ENCODE results near the gene MINDY4.

MINDY4 gene

DNA sequence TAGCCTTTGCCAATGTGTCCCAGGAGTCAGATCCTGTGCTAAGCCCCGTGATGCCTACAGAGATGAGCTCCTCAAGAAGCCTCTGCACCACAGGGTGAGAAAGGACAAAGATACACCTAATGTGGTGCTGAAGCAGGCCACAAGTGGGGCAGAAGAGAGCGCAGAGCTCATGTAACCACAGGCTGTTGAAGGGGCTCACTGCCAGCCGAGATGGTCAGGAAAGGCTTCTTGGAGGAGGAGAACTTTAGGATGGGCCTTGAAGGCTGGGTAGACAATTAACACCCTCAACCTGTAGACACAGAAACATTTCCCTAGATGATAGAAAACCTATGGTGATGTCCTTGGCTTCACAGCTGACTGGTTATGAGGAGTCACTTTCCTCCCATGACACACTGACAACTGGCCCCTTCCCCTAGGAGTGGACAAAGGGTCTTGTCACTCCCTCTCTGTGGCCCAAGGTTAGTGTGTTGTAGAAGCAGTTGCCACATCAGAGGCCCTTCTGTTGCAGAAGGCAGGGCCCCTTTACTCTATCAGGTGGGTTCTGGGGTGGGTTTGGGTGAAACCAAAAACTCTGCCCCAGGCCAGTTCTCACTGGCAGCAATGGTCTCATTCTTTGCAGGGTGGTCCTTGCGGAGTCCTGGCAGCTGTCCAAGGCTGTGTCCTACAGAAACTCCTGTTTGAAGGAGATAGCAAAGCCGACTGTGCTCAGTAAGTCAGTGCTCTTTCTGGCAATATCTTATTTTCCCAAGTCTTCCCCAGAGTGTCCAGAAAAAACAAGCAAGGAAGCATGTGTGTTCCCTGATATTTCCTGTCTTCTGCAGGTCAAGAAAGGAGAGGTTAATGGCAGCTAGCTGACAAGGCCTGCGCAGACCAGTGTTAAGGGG lies 69.2 kb downstream of the MINDY4 start:
- no peaks in the 10 kb centered on the region for H3K9me3 Mint-ChIP-seq
- no peak overlapping the region for H3K27ac Mint-ChIP-seq (ENCODE audit: low read depth)
- H3K4me3 Mint-ChIP-seq, result no peak overlapping the region
- no peaks in the 10 kb centered on the region for H3K27me3 Mint-ChIP-seq
- no peaks in the 10 kb centered on the region for H3K4me1 Mint-ChIP-seq
- no peak for DNase-seq (ENCODE audit: low spot score in 2 of 2)
- no peaks in the 10 kb centered on the region for H3K36me3 Mint-ChIP-seq (ENCODE audit: insufficient read depth)
- ATAC-seq (replicated peaks; ENCODE audit: extremely low read depth, poor library complexity, severe bottlenecking), result no peak

DNA sequence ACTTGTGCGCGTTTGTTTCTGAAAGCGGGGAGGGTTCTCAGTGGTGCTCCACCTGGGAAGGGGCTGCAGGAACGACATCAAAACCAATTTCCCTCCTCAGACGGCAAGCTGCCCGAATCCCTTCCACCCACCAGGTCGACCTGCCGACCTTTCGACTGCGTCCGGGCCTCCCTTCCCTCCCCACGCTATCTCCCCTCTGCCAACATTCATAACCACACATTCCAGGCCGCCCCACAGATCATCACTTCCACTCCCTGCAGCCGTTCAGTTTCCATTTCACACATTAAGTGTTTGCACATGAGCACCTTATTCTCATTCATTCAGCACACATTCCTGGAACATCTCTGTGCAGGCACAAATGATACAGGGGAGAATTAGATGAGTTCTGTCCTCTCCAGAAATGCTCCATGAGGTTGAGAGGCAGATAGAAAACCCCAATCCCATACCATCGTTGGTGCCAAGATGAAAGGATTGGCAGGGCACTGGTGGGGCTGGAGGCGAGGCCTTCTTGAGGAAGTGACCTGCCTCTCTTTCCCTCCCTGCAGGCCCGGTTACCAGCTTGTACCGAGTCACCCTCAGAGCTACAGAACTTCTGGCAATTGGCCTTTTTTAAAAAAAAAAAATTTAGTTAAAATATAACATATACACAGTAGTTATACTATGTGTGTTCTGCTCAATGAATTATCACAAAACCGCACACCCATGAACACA lies 70.0 kb downstream of the MINDY4 start:
- no peak for ATAC-seq (replicated peaks; ENCODE audit: extremely low read depth, poor library complexity, severe bottlenecking)
- H3K36me3 Mint-ChIP-seq (ENCODE audit: insufficient read depth), result no peaks in the 10 kb centered on the region
- H3K27ac Mint-ChIP-seq (ENCODE audit: low read depth), result no peak overlapping the region
- no peaks in the 10 kb centered on the region for H3K9me3 Mint-ChIP-seq
- DNase-seq (ENCODE audit: low spot score in 2 of 2), result no peak
- H3K4me1 Mint-ChIP-seq, result no peaks in the 10 kb centered on the region
- H3K4me3 Mint-ChIP-seq, result no peak overlapping the region
- H3K27me3 Mint-ChIP-seq, result no peaks in the 10 kb centered on the region

DNA sequence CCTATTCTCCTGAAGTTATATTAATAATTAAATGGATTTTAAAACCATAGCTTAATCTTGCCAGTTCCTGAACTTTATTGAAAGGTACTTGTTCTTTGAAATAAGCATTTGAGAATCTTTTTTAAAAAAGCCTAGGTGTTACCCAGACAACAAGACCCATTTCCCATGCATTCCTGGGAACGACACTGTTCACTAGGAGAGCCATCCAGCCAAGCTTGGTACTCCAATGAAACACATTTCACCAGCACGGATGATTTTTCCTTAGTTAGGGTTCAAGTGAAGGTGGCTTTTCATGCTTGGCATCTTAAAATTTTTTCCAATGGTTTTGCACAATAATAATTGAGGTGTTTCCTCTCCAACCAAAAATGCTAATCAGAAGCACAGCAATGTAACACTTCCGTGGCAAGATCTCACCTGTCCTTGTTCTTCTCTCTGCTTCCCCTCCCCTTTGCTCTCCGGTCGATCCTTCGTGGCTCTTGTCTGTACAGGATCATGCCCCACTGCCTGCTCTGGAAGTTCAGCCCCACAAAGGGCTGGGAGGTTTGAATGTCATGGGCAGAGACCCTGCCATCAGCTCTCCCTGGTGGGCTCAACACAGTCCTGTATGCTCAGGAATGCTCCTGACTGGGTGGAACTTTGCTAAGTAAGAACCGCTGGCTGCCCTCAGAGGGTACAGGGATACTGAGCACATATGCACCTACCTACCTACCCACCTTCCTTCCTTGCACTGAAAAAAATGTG lies 70.8 kb downstream of the MINDY4 start:
- Mint-ChIP-seq H3K27ac (ENCODE audit: low read depth) (no peak overlapping the region), H3K27me3 (no peaks in the 10 kb centered on the region), H3K4me3 (no peak overlapping the region), H3K9me3 (no peaks in the 10 kb centered on the region), H3K36me3 (ENCODE audit: insufficient read depth) (no peaks in the 10 kb centered on the region), H3K4me1 (no peaks in the 10 kb centered on the region)
- no peak for DNase-seq (ENCODE audit: low spot score in 2 of 2)
- no peak for ATAC-seq (replicated peaks; ENCODE audit: extremely low read depth, poor library complexity, severe bottlenecking)

DNA sequence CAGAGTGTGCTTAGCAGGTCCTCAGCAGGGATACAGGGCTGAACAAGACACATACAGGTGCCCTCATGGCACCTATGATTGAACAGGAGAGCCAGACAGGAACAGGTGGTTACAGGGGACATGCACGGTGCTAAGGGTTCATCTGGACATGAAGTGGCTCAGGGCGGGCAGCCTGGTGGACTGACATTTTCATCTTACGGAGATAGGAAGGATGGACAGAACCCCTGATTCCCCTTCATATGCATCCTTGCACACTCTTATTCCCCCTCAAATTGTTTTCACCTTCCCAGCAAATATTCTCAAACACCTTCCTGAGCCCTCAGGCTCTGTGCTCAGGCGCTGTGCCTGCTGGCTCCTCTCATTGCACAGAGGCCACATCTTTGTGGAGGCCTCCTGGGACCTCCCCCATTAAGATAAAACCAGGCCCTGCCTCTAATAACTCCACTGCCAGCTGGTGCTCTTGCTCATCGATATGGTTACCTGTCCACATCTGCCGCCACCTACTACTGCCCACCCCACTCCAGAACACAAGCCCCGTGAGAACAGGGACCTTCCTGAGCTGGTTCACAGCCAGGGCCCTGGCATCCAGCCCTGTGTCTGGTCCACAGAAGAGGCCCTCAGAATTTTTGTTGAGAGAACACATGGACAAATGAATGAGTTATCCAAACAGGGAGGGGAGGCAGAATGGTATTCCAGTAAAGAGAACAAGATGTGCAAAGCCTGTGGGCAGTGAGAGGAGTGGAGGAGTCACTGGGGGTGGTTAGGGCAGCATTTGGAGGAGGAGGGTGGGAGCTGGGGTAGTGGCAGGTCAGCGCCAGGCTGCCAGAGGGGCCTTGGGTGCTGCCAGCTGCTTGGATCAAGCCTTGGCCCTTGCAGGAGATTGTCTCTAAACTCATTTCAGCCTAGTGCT lies 71.6 kb downstream of the MINDY4 start:
- Mint-ChIP-seq H3K27me3 (no peaks in the 10 kb centered on the region), H3K27ac (ENCODE audit: low read depth) (no peak overlapping the region), H3K4me1 (no peaks in the 10 kb centered on the region), H3K36me3 (ENCODE audit: insufficient read depth) (no peaks in the 10 kb centered on the region), H3K9me3 (no peaks in the 10 kb centered on the region), H3K4me3 (no peak overlapping the region)
- ATAC-seq (replicated peaks; ENCODE audit: extremely low read depth, poor library complexity, severe bottlenecking) (no peak), DNase-seq (ENCODE audit: low spot score in 2 of 2) (no peak)

DNA sequence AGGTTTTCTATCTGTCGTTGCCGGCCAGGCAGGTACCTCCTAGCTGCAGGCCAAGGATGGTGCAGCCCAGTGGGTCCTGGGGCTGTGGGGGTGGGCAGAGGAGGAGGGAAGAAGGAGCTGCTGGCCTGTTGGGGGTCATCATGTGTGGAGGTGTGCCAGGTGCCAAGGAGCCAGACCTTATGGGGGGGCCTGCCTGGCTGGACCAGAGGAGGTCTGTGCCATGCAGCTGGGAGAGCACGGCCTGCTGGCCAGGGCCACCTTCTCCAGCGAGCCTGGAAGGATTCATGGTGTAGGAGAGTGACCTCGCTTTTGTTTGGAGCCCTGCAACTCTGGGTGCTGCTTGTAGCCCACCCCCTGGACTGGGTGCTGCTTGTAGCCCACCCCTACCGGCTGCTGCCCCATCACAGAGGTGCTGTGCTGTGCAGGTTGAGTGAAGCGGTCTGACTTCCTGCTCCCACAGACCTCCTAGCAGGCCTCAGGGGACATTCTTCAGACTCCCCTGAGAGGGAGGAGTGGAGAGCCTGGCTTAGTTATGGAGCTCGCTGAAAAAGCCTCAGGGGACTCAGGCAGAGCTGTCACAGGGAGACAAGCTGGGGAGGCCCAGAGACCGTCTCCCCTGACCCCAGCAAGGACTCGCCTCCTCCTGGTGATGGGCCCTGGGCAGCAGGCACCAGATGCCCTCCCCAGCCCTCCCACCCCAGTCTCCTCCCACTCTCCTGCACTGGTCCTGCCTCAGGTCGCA lies 72.7 kb downstream of the MINDY4 start:
- Mint-ChIP-seq H3K4me1 (no peaks in the 10 kb centered on the region), H3K4me3 (no peak overlapping the region), H3K27ac (ENCODE audit: low read depth) (no peak overlapping the region), H3K27me3 (no peaks in the 10 kb centered on the region), H3K36me3 (ENCODE audit: insufficient read depth) (no peaks in the 10 kb centered on the region), H3K9me3 (no peaks in the 10 kb centered on the region)
- no peak for DNase-seq (ENCODE audit: low spot score in 2 of 2)
- ATAC-seq (replicated peaks; ENCODE audit: extremely low read depth, poor library complexity, severe bottlenecking), result no peak

DNA sequence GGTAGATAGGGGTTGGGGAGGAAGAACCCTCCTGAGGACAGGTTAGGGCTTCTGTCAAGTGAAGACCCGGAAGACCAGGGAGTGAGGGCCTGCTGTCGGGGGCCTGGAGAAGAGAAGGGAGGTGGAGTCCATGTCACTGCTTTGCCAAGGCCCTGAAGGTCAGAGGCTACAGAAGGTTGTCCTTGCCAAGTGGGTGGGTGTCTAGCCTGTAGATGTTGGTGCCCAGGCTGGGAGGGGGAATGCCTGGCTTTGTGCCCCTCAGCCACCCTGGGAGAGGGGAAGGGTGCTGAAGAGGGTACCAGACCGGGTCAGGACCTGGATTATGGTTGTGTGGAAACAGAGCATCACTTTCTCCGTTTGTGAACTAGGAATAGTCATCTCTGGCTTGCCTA lies 73.3 kb downstream of the MINDY4 start:
- no peak overlapping the region for H3K4me3 Mint-ChIP-seq
- H3K36me3 Mint-ChIP-seq (ENCODE audit: insufficient read depth), result no peaks in the 10 kb centered on the region
- no peak overlapping the region for H3K27ac Mint-ChIP-seq (ENCODE audit: low read depth)
- H3K27me3 Mint-ChIP-seq, result no peaks in the 10 kb centered on the region
- H3K9me3 Mint-ChIP-seq, result no peaks in the 10 kb centered on the region
- H3K4me1 Mint-ChIP-seq, result no peaks in the 10 kb centered on the region
- no peak for DNase-seq (ENCODE audit: low spot score in 2 of 2)
- ATAC-seq (replicated peaks; ENCODE audit: extremely low read depth, poor library complexity, severe bottlenecking), result no peak

DNA sequence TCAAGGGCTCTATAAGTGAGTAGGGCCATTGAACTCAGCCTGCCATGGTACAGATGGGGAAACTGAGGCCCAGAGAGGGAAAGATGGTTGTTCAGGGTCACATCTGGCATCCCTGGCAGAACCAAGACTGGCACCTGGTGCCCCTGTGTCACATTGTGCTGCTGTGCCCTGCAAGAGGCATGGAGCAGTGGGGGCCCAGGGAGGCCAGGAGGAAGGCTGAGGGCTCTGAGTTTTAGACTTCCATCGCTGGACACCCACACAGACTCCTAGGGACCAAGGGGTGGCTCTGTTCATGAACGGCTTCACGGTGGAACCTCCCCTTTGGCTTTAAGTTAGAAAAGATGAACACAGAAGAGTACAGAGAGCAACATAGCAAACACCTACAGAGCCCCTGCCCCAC lies 73.7 kb downstream of the MINDY4 start:
- DNase-seq (ENCODE audit: low spot score in 2 of 2) (no peak), ATAC-seq (replicated peaks; ENCODE audit: extremely low read depth, poor library complexity, severe bottlenecking) (no peak)
- H3K4me3 Mint-ChIP-seq, result no peak overlapping the region
- H3K27ac Mint-ChIP-seq (ENCODE audit: low read depth), result no peak overlapping the region
- H3K9me3 Mint-ChIP-seq, result no peaks in the 10 kb centered on the region
- H3K27me3 Mint-ChIP-seq, result no peaks in the 10 kb centered on the region
- no peaks in the 10 kb centered on the region for H3K36me3 Mint-ChIP-seq (ENCODE audit: insufficient read depth)
- H3K4me1 Mint-ChIP-seq, result no peaks in the 10 kb centered on the region

DNA sequence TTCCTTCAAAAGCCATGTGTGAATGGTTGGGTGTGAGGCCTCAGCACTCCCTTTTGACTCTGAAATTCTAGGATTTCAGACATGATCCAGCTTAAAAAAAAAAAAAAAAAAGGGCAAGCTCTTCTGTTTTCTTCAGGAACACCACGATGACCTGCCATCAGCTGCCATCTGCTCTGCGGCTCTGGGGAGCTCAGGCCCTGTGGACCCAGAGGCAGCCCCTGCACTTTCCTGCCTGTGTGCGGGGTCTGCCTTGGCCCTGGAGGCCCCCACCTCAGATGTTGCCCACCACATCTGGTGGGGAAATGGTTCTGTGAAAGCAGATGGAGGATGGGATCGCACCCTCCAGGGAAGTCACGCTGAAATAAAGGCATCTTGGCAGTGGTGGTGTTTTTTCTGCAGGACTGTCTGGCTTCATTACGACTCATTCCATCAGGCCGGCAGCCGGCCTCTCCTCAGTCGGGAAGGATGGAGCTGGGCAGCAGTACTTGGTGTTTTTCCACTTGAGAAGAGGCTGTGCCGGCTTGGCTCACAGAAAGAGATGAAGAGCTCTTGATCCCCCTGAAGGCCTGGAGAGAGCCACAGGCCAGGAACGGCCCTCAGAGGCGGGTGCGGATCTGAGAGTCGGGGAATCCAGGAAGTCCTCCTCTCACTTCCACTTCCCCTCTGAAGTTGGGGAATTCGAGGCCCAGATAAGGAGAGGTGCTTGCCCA lies 74.4 kb downstream of the MINDY4 start:
- Mint-ChIP-seq H3K9me3 (no peaks in the 10 kb centered on the region), H3K36me3 (ENCODE audit: insufficient read depth) (no peaks in the 10 kb centered on the region), H3K27ac (ENCODE audit: low read depth) (no peak overlapping the region), H3K4me3 (no peak overlapping the region), H3K4me1 (no peaks in the 10 kb centered on the region), H3K27me3 (no peaks in the 10 kb centered on the region)
- ATAC-seq (replicated peaks; ENCODE audit: extremely low read depth, poor library complexity, severe bottlenecking) (no peak), DNase-seq (ENCODE audit: low spot score in 2 of 2) (no peak)

DNA sequence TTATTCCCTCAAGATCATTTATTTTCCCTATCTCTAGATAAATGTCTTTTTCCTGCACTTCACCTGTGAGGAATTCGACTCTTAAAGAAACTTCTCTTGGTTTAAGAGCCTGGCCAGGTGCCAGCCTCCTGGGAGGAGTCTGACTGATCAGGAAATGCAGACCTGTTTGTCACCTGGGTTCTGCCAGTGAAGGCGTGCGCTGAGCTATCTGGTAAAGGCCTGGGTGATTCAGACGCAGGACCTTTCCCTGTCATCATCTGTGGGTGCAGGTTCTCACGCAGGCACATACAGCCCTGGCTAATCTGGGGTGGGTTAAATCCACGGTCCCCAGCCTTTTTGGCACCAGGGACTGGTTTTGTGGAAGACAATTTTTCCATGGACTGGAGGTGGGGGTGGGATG lies 75.2 kb downstream of the MINDY4 start:
- no peaks in the 10 kb centered on the region for H3K9me3 Mint-ChIP-seq

DNA sequence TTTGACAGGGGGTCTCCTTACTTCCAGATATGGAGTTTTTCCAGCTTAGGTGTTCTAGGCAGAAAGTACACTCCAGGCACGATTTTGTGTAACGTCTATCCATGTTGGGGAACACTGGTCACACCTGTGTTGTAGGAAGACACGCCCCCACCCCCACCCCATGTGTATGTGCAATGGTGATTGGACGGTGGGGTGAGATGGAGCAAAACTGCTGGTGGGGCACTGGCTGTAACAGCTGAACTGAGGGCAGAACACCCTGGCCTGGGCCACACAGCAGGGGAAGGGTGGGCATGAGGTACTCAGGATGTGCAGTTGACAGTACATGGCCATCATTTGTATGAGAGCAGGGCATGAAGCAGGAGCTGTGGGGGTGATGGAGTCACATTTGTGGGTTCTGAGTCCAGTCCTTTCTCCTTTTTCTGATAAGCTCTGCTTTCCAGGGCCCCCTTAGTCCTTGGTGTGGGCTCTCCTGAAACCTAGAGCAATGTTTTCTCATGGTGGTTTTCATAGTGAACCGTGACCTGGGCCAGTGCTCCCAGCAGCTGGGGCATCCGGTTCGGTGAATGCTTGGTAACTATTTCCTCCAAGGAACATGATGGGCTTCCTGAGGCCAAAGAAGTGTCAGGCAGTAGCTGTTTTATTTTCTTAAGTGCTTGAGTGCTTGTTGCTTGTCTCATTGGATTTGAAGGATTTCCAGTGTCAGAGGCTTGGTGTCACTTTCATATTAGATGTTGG lies 77.1 kb downstream of the MINDY4 start:
- Mint-ChIP-seq H3K4me3 (no peak overlapping the region), H3K4me1 (no peaks in the 10 kb centered on the region), H3K36me3 (ENCODE audit: insufficient read depth) (no peaks in the 10 kb centered on the region), H3K9me3 (no peaks in the 10 kb centered on the region), H3K27ac (ENCODE audit: low read depth) (no peak overlapping the region), H3K27me3 (no peaks in the 10 kb centered on the region)
- no peak for DNase-seq (ENCODE audit: low spot score in 2 of 2)
- ATAC-seq (replicated peaks; ENCODE audit: extremely low read depth, poor library complexity, severe bottlenecking), result no peak

More for the DNA sequence above, 75.2 kb downstream of the MINDY4 start:
- ATAC-seq (replicated peaks; ENCODE audit: extremely low read depth, poor library complexity, severe bottlenecking) (no peak), DNase-seq (ENCODE audit: low spot score in 2 of 2) (no peak)
- Mint-ChIP-seq H3K4me3 (no peak overlapping the region), H3K27me3 (no peaks in the 10 kb centered on the region), H3K27ac (ENCODE audit: low read depth) (no peak overlapping the region), H3K36me3 (ENCODE audit: insufficient read depth) (no peaks in the 10 kb centered on the region), H3K4me1 (no peaks in the 10 kb centered on the region)

DNA sequence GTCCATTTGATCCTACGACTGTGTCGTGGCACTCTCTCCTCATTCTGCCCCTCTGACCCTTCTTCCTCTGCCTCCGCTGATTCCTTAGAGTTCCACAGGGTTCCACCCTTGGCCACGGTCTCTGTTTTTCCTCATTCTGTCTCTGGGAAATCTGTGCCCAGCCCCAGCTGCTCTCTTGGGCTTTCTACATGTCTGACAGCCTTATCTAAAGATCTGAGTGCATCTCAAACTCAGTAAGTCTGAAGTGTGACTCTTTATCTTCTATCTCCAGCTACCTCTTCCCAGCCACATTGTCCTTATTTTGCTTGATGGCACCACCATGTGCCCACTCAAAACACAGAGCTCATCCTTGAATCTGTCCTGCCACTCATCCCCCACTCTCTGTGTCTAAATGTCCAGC lies 78.3 kb downstream of the MINDY4 start:
- Mint-ChIP-seq H3K27ac (ENCODE audit: low read depth) (no peak overlapping the region), H3K27me3 (no peaks in the 10 kb centered on the region), H3K36me3 (ENCODE audit: insufficient read depth) (no peaks in the 10 kb centered on the region), H3K9me3 (no peaks in the 10 kb centered on the region), H3K4me3 (no peak overlapping the region), H3K4me1 (no peaks in the 10 kb centered on the region)
- no peak for DNase-seq (ENCODE audit: low spot score in 2 of 2)
- ATAC-seq (replicated peaks; ENCODE audit: extremely low read depth, poor library complexity, severe bottlenecking), result no peak
